Stimulated activated CD4-positive, alpha-beta T cell treated with anti-CD3 and anti-CD28 coated beads, Interleukin-2, amount 100 ng/mL, for 48 hours (primary cell): ENCODE measurements around the gene BACE1-AS.
A peak's percentile ranks its signal among the peaks of the same experiment; 100 is the strongest.
"Not testable (repeated sequence)": the region's sequence is repeated elsewhere in the genome, so short reads cannot be mapped to it uniquely, and the experiment has no call there.

Source experiments
- DNase-seq, 2 donors: peaks; one replicate each; pipeline ENCODE4 v3.0.0-alpha.2; 2020

Gene BACE1-AS

DNA sequence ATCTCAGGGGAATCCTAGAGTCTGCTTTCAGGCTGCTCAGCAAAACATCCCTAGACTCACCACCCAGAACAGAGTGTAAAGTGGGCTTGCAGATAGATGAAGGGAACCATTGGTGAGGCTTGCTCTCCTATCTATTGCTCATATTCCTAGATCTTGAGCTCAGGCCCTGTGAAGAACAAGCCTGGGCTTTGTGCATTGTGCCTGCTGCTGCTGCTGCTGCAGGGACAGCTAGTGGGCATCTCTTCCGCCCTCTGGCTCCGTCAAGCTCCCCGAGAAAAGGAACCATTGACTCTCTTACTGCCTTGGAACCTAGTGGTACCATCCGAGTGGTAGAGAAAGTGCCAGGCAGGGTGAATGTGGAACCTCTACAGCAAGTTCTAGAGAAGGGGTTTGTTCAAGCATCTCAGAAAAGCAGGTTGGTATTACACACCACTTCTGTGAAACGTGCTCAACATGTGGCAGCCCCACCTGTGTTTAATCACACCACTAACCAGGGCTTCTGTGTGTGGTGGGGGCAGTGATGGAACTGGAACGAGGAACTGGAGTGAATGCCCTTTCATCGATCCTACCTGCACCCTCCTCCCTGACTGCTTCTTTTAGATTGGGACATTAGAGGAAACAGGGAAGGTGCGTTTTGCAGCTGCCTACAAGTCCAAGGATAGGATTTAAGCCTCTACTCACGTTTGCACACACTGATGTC, 4.4 kb downstream of the BACE1-AS start:
- DNase-seq, result no peak

DNA sequence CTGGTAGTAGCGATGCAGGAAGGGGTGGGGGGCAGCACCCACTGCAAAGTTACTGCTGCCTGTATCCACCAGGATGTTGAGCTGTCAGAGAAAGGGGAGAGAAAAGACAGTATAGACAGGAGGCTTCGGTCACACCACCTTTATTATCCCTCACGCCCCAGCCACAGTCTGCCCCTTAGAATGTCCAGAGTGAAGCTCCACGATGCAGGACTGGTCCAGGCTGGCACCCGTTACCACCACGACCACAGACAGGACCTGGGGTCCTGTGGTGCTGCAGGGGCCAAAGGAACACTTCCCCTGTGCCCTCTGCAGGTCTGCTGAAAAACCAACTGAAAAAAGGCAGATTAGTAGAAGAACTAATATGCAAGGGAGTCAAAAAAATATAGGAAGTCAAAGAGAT, 5.7 kb downstream of the BACE1-AS start:
- no peak for DNase-seq

DNA sequence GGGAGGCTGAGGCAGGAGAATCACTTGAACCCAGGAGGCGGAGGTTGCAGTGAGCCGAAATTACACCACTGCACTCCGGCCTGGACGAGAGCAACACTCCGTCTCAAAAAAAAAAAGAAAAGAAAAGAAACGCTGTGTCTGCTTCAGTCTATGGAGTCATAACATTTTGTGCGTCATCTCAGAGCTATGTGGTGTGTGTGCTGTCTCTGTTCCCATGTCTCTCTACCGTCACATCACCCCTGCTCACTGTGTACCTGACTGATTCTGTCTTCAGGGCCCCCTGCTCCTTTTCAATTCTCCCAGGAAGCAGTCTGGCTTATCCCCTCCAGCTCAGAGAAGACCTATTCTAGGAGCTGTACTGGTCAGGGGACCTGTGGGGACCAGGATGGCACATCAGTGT, 7.0 kb downstream of the BACE1-AS start:
- no peak for DNase-seq

DNA sequence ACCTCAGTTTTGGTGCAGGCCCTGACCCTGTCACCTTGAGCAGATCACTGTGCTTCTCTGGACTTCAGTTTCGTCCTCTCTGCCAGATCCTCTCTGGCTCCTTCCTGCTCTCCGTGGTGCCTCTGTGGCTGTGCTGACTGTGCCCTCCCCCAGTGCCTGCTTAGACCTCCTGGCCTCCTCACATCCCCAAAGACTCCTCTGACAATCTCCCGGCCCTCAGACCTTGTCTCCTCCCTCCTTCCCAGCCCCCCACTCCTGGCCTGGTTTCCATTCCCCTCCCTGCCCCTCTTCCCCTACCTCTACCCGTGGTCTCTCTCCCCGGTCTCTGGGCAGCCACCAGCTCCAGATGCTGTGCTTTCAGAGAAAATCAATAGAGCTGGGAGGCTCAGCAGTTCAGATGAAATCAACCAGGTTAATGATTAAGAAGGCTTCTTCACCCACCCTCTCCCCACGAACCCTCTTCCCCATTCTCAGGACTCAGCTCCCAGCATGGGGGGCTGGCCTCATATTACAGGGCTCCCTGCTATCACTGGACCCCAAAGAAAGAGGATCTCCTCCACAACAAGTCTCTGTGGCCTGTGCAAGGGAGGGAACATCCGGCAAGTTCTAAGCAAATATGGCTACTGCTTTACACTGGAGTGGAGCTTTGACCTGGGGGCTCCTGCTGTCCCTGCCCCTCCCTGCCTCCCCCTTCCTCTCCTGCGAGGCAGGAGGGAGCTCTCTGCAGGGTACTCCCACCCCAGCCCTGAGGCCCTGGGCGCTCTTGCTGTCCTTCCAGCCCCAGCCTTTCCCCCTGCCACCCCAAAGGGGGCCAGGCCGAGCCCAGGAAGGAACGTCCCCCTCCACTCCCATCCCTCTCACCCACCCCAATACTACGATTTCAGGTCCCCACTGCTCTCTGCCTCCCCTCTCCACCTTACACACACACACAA, 8.5 kb downstream of the BACE1-AS start:
- no peak for DNase-seq

DNA sequence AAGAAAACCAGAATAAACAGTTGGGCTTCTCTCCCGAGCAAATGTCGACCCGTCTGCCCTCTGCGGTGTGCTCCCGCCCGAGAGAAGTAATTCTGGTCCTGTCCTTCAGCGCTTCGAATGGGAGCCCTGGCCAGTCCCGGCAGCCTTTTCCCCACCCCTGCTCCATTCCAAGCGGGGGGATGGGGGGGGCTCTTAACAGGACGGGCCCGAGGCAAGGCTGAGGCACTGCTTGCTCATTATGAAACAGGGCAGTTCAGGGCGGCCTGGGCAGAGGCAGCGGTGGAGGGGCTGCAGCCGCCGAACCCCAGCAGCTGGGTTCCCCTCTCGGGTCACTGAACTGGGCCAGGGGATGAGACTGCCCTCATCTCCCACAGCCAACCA, 9.1 kb downstream of the BACE1-AS start:
- DNase-seq, result no peak

DNA sequence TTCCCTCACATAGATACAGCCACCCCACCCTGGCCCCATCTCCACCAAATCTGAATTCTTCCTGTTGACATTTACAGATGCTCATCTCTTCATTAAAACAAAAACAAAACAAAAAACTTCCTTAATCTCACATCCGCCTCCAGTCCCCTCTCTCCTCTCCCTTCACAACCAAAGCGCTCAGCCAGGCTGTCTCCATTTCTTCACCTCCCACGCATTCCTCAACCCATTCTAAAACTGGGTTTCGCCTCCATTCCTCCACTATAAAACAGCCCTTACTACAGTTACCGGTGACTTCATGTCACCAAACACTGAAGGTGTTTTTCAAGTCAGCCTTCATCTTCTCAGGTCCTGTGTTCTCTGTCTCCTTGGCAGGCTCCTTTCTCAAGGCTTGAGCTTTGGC, 9.6 kb downstream of the BACE1-AS start:
- no peak for DNase-seq

DNA sequence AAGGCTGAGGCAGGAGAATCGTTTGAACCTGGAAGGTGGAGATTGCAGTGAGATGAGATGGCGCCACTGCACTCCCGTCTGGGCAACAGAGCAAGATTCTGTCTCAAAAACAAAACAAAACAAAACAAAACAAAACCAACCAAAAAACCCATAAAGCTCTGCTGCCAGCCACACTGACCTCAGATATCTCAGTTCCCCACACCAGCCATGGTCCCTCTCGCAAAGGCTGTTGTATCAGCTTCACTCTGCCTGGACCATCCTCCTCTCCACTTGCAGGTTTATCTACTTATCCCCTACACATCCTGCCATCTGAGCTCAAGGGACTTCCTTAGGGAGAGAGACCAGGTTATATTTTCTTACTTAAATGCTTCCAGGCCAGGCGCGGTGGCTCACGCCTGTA, 11.1 kb downstream of the BACE1-AS start:
- no peak for DNase-seq

DNA sequence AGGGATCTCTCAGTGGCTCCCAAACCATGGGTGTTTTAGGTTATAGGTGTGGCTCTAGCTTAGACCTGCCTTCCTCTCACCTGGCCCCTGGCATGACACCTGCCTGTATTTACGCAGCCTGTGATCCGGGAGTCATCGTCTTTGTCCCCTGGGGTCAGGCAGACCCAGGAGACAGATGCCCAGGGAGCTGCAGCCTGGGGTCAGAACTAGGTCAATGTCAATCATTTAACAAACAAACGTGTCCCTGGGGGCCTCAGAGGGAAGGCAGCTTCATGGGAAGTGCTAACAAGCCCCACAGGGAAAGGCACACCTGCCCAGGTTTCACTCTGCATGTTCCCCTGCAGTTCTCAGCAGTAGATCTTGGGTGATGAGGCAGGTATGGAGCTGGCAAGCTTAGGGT, 12.0 kb downstream of the BACE1-AS start:
- DNase-seq, result no peak

DNA sequence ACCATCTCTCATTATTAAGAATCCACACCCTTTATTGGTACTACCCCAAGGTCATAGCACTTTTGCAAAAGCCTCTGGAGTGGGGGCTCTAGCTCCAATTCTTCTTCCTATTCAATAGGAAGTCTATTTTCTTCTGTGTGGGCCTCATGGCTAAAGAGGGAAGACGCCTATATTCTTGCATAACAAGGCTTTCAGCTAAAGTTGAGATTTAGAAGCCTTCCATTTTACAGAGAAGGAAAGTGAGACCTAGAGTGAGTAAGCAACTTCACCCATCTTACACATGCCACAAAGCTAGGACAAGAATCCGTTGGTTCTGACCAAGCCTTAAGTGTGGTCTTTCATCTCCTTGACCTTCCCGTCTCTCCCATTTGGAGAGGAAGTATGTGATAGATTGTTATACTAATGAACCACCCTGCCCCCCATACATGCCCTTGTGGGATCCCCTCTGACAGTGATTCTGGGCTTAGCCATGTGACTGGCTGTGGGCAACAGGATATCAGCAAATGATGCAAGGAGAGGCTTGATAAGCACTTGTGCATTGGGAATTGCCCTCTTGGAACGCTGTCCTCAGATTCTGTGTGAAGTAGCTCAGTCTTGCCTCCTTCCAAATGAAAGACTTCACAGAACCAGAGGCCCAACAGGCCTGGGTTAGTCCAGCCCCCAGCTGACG, 12.6 kb downstream of the BACE1-AS start:
- no peak for DNase-seq

DNA sequence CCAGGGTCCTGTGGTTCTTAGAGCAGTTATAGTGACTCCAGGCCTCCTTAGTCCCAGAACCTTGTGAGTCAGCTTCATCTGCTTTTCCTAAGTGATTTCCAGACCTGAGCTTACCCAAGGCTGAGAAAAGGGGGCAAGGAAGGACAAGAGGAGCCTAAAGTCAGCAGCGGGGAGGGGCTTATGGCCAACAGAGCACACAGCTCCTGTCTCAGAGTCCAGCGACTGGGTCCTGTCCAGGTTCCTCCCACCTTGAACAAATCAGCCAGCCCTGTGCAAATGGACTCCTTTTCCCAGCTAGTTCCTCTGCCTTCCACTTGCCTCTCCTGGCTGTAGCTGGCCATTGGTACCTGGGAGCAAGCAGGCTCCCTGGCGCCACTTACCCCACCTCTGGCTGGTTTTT, 14.0 kb downstream of the BACE1-AS start:
- no peak for DNase-seq

DNA sequence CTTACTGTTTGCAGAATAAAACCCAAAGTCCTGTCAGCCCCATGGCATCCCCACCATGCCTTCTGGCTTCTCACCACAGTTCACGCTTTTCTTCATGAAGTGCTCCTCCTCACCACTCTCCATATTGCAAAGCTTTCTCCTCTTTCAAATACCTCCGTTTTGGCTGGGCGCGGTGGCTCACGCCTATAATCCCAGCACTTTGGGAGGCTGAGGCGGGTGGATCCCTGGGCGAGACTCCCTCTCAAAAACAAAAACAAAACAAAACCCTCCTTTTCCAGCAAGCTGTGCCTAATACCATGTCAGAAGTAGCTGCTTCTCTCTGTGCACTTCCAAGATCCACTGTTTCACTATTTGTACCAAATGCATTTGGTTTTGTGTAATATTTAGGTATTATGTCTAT, 18.2 kb downstream of the BACE1-AS start:
- no peak for DNase-seq

DNA sequence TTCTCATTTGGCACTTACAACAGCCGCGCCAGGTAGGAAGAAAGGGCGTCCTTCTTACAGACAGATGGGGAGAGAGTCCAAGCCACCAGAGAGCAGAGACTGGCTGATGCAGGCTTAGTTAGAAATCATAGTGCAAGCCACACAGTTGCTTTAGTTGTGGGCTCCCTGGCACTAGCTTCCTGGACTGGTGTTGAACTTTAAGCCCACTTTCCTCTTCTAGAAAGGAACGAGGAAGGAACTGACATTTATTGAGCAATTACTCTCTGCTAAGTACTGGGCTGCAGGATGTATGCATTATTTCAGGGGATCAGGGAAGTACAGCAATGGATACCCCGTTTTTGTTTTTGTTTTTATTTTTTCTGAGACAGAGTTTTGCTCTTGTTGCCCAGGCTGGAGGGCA, 21.9 kb downstream of the BACE1-AS start:
- no peak for DNase-seq

DNA sequence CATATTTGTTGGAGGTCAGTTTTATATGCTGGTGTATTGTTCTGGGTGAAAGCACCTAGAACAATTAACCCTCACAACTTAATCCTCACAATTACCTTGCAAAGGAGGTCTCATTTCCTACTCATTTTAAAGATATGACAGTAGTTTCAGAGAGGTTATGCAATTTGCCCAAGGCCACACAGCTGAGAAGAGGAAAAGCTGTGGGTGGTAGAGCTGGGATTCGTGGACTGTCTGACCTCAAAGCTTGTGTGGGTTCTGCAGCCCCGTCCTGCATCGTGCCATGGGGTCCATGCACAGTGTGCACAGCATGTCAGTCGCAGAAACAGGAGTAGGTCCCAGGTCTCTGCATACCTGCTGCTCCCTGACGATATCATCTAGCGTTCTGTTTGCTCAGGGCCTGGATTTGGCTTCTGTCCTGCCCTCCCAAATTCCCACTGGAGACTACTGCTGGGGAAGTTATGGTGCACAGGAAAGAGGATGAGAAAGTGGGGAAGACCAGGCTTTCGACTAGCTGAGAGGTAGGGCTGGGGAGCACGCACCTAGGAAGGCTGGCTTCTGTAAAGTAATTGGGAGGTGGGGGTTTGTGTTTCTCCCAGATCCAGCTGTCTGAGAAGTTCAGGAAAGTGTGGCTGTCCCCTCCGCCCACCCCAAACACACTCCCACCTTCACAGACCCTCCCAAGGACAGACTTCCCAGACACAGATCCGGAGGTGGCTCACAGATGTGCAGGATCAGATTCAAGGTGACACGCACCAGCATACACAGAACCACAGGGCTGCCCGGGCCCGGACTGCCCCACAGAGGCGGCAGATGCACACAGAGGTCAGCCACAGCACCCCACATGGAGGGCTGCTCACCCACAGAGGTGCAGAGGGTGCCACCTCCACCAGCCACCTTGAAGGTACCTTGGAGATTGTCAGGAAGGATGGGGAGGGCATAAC, 23.0 kb downstream of the BACE1-AS start:
- DNase-seq, result no peak

DNA sequence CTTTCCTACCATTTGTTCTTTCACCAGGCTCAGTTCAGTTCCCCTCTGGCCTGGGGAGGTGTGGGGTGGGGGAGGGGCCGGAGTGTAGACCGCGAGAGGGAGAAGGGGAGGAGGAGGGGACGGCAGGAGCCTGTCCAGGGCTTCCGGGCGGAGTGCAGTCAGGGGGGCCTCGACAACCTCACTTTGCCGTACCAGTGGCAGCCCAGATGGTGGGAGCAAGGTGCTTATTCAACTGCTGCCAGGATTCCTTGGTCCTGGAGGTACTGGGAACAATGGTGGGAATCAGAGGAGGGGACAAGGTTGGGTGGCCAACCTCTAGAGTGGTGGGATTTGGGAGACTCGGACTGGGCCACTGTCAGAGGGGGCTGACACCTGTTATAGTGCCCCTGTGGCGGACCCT, 23.7 kb downstream of the BACE1-AS start:
- no peak for DNase-seq

DNA sequence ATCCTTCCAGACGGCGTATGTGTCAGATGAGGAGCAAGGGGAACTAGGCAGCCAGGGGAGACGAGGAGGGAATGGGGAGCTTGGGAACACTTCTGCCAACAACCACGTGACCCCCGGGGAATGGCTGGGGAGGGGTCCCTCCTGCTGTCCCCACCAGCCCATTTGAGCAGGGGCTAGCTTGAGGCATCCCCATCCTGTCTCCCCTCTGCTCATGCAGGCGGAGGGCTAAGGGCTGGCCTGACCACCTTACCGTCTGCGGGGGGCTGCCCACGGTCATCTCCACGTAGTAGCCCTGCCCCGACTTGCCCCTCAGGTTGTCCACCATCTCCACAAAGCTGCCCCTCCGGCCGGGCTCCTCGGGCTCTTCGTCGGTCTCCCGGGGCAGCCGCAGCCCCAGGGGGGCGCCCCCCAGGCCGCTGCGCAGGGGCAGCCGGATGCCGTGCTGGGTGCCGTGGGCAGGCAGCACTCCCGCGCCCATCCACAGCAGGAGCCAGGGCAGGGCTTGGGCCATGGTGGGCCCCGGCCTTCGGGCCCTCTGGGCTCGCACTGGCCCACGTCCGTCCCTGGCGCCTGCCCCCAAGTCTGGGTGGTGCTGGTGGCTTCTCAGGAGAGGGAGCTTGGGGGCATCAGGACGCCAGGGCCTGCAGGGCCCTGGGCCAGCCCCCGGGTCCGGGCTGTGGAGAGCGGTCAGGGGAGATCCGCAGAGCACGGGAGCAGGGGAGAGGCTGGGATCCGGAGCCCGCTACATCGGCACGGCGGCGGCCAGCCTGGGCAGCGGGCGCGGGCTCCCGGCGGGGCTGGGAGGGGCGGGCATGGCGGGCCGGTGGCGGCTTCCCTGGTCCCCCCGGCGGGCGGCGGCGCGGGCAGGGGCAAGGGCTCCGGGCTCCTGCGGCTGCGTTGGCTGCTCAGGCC, 24.4 kb downstream of the BACE1-AS start:
- peak; percentile 7 to 11 for DNase-seq

DNA sequence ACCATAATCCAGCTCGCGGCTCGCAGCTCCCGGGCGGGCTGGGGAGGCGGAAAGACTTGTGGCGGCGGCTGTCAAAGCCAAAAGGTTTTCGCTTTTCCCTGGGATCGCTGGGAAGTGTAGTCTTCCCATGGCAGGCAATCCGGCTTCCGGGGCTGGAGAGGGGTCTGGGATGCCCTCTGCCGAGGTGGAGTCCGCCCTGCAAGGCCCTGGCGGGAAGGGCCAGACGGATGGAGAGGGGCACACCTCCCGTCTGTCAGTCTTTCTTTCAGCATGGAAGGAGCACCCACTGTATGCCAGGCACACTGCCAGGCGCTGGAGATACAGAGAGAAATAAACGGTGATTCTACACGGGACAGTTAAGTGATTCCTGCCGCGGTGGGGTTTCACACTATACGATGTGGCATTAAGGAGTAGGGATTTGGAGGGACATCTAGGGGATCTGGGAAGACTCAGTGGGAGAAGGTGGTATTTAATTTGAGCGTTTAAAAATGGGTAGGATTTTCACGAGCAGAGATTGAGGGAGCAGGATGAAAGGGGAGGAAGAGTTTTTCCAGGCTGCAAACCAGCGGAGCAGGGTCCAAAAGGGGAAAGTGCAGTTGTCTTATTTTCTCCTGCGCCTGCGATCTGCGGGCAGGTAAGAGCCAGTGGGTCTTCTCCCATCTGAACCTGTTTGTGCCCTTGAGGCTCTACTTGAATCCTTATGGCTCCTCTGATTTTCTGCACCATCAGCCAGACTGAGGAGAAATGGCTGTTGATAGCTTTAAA, 25.2 kb downstream of the BACE1-AS start, which contains the start of gene BACE1:
TSS of gene BACE1 (minus strand) at position 60 of the 765 bp plus-strand sequence. CDS start 461 bp downstream, outside the sequence.
- DNase-seq, result no peak

DNA sequence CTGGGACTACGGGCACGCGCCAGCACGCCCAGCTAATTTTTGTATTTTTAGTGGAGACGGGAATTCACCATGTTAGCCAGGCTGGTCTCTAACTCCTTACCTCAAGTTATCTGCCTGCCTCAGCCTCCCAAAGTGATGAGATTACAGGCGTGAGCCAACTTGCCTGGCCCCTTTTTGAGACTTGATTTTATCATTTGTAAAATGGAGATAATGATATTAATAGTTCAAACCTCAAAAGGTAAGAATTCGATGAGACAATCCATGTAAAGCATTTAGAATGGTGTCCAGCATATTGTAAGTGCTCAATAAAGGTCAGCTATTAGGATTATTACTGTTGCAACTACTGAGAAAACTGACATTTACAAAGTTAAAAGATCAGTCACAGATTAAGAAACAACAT, 27.6 kb downstream of the BACE1-AS start:
- DNase-seq, result no peak

DNA sequence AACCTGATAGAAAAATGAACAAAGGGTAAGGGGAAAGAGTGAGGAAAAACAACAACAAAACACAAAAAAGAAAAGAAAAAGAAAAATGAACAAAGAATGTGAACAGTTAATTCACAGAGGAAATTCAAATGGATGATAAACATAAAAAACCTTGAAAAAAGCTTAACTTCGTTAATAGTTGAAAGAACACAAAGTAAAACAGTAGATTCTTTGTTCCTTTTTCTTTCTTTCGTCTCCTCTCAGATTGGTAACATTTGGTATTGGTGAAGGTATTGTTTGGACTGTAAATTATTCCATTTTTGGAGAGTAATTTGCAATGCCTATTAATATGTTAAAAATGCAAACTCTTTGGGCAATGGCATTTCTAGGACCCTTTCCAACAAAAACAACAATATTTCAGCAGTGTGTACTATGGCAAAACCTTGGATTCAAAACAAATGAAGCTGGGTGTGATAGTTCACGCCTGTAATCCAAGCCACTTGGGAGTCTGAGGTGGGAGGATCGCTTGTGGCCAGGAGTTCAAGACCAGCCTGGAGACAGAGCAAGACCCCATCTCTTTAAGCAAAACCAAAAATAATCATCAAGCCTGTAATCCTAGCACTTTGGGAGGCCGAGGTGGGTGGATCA, 28.2 kb downstream of the BACE1-AS start:
- no peak for DNase-seq

DNA sequence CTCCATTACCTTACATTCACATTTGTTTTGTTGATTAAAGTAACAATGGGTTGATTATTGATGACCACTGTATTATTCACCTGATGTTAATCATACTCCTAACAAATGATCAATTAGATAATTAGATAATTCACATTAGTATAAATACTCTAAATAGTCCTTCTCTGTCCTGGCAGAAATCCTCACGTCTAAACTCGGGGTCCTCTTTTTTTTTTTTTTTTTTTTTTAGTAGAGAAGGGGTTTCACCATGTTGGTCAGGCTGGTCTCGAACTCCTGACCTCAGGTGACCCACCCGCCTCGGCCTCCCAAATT, 36.1 kb downstream of the BACE1-AS start:
- not testable (repeated sequence) for DNase-seq
